Natural killer cell (primary cell): ENCODE measurements around the gene MRPL20. TPM values are rescaled to one million over a fixed set of nuclear protein-coding genes. Genes with fewer than 3 reads are reported as not detected.
"Not testable (repeated sequence)": the region's sequence is repeated elsewhere in the genome, so short reads cannot be mapped to it uniquely, and the experiment has no call there.

Experiments used
- ATAC-seq, 3 donors: fragments of 150-1000 bp in 2 of 3; fragments of 200-7000 bp in 1 of 3; cut with Tn5 transposase; 1 replicate in 1 of 3; 2 replicates in 2 of 3; pipeline ENCODE4 v1.10.0; 2021; ENCODE audit warnings: mild to moderate bottlenecking in 2 of 3, moderate library complexity in 2 of 3
- DNase-seq, 2 donors: peaks; one replicate each; pipeline versions ENCODE4 v3.0.0 to v3.0.0-alpha.2; 2013 to 2021; ENCODE audit warnings: mixed read lengths in 1 of 2
- H3K27ac ChIP-seq: one replicate; pipeline ENCODE4 v1.5.1; 2013; ENCODE audit warnings: mild to moderate bottlenecking, low read length
- H3K27me3 ChIP-seq: one replicate; pipeline ENCODE4 v1.6.1; 2013; ENCODE audit warnings: low read length; ENCODE audit not compliant: control insufficient read depth, insufficient read depth
- H3K36me3 ChIP-seq: one replicate; pipeline ENCODE4 v1.6.1; 2013; ENCODE audit warnings: low read length; ENCODE audit not compliant: control insufficient read depth, insufficient read depth
- H3K4me1 ChIP-seq: one replicate; pipeline ENCODE4 v1.6.1; 2013; ENCODE audit warnings: low read length; ENCODE audit not compliant: control insufficient read depth, insufficient read depth
- H3K4me3 ChIP-seq: one replicate; pipeline ENCODE4 v1.5.1; 2013; ENCODE audit warnings: low read length
- H3K9me3 ChIP-seq: one replicate; pipeline ENCODE4 v1.6.1; 2013; ENCODE audit warnings: low read length; ENCODE audit not compliant: control insufficient read depth, insufficient read depth
- H3K27ac Mint-ChIP-seq, 2 donors: one replicate each; pipeline ENCODE4 v1.8.0; 2022; ENCODE audit warnings: mild to moderate bottlenecking in 2 of 2, mixed read lengths in 2 of 2, moderate library complexity in 1 of 2
- H3K27me3 Mint-ChIP-seq, 2 donors: one replicate each; pipeline ENCODE4 v1.8.0; 2022; ENCODE audit warnings: low read depth in 2 of 2, mixed read lengths in 2 of 2
- H3K36me3 Mint-ChIP-seq: one replicate; pipeline ENCODE4 v1.8.0; 2022; ENCODE audit warnings: mixed read lengths
- H3K4me1 Mint-ChIP-seq, 2 donors: one replicate each; pipeline ENCODE4 v1.8.0; 2022; ENCODE audit warnings: mixed read lengths in 2 of 2
- H3K4me3 Mint-ChIP-seq: one replicate; pipeline ENCODE4 v1.8.0; 2022; ENCODE audit warnings: mild to moderate bottlenecking, moderate library complexity, mixed read lengths
- H3K9me3 Mint-ChIP-seq, 2 donors: one replicate each; pipeline ENCODE4 v1.8.0; 2022; ENCODE audit warnings: mixed read lengths in 2 of 2
- whole genome bisulfite sequencing: methylation state at CpG from one replicate; pipeline ENCODE4 v1.1.7; 2013; ENCODE audit warnings: missing lambda C conversion rate; ENCODE audit not compliant: insufficient coverage; 5-methylcytosine and 5-hydroxymethylcytosine counted together
- intact Hi-C: fragments of 100-400 bp; cut with micrococcal nuclease; formaldehyde crosslinking; loops from one replicate; pipeline ENCODE4 v1.14.2; 2022
- total RNA-seq, 4 donors: library from RNA; stranded (reverse); fragments of 120-200 nt in 1 of 4; gene quantifications; one replicate each; pipeline versions ENCODE4 v1.2.3 to v1.2.4, GENCODE V29; 2013 to 2022
- TF ChIP-seq, protein P1 (sequence below): fragments of 200-600 bp; IDR thresholded peaks from one replicate; pipeline ENCODE4 v1.8.0; 2022; ENCODE audit warnings: antibody characterized with exemption

MRPL20 gene
- total RNA-seq, 3 donors from 2014 or later (not counting 1 experiment from before 2014, with no cell fraction given): 90.9 to 111 (median 92.7) TPM

- 95% methylated on average over 16 of the region's 16 CpGs for WGBS
- no peak overlapping the region for H3K4me3 Mint-ChIP-seq
- DNase-seq (no peak), ATAC-seq (no peak)
- intact Hi-C loops: no loop called here
- H3K27ac Mint-ChIP-seq: no peak overlapping the region
- no peaks in the 10 kb centered on the region for H3K9me3 ChIP-seq
- no peaks in the 10 kb centered on the region for H3K27me3 ChIP-seq
- no peaks in the 10 kb centered on the region for H3K36me3 Mint-ChIP-seq
- H3K4me1 Mint-ChIP-seq: no peaks in the 10 kb centered on the region
- H3K27ac ChIP-seq: no peak overlapping the region
- H3K9me3 Mint-ChIP-seq: no peaks in the 10 kb centered on the region
- H3K36me3 ChIP-seq: no peaks in the 10 kb centered on the region
- H3K4me3 ChIP-seq: no peak overlapping the region
- peaks cover 0 to 5% of the 10 kb centered on the region in 2 donors for H3K27me3 Mint-ChIP-seq
- TF ChIP-seq, protein P1, sequence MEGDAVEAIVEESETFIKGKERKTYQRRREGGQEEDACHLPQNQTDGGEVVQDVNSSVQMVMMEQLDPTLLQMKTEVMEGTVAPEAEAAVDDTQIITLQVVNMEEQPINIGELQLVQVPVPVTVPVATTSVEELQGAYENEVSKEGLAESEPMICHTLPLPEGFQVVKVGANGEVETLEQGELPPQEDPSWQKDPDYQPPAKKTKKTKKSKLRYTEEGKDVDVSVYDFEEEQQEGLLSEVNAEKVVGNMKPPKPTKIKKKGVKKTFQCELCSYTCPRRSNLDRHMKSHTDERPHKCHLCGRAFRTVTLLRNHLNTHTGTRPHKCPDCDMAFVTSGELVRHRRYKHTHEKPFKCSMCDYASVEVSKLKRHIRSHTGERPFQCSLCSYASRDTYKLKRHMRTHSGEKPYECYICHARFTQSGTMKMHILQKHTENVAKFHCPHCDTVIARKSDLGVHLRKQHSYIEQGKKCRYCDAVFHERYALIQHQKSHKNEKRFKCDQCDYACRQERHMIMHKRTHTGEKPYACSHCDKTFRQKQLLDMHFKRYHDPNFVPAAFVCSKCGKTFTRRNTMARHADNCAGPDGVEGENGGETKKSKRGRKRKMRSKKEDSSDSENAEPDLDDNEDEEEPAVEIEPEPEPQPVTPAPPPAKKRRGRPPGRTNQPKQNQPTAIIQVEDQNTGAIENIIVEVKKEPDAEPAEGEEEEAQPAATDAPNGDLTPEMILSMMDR: no peak
- no peaks in the 10 kb centered on the region for H3K4me1 ChIP-seq
These were observed 45.8 kb upstream of the MRPL20 start for GRCh38 chr1:1452882-1453281.

DNA sequence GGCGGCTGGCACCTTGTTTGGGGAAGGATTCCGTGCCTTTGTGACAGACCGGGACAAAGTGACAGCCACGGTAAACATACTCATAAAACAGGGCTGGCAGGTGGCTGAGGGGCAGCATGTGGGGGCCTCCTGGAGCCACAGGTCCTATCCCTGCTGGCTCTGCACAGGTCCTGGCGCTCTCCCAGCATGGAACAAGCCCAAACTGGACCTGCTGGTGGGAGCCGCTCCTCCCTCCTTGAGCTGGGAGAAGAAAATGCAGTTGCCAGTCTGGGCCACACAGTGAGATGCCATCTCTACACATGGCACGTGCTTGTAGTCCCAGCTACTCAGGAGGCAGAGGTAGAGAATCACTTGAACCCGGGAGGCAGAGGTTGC, 45.3 kb upstream of the MRPL20 start:
- DNase-seq, H3K4me1 Mint-ChIP-seq, H3K4me3 Mint-ChIP-seq, H3K27ac Mint-ChIP-seq, ATAC-seq, H3K36me3 ChIP-seq, H3K27ac ChIP-seq, H3K36me3 Mint-ChIP-seq, H3K27me3 ChIP-seq, H3K9me3 ChIP-seq, H3K9me3 Mint-ChIP-seq, H3K4me3 ChIP-seq, H3K27me3 Mint-ChIP-seq, H3K4me1 ChIP-seq, intact Hi-C loops: not testable (repeated sequence)
- WGBS: 75% methylated on average over 8 of the region's 8 CpGs

DNA sequence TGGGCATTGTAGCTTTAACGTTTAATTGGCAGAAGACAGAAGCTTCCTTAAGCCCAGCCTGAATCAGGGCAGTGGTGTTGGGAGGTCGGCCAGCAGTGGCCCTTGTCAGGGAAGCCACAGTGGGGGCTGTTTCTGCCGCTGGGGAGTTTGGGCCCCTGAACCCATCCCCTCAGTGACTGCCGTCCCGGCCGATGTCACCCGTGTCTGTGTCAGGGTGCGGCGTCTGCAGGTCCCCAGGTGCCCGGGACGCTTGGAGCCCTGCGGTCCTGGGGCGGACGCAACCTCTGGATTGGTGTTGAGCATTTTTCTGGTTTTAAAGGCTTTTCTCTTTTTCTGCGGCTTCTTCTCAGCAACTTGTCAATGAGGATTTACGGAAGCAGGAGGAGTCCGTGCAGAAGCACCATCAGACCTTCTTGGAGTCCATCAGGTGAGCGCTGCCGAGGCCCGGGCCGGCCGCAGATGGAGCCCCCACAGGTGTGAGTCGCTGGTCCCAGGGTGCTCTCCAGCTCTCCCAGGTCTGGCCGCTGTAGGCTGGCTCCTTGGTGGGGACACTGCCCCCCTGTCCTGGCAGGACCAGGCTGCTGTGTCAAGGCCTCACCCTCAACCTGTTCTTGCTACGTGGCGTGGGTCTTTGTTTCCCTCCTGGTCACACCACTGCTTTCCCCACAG, 44.7 kb upstream of the MRPL20 start:
- TF ChIP-seq, protein P1: no peak
- no peak overlapping the region for H3K27ac Mint-ChIP-seq
- no peak overlapping the region for H3K4me3 Mint-ChIP-seq

GRCh38 chr1:1450616-1451015, 43.5 kb upstream of the MRPL20 start:
- H3K4me3 ChIP-seq, H3K9me3 Mint-ChIP-seq, DNase-seq, H3K27me3 ChIP-seq, H3K27ac ChIP-seq, H3K36me3 ChIP-seq, H3K9me3 ChIP-seq, H3K4me3 Mint-ChIP-seq, H3K27ac Mint-ChIP-seq, H3K4me1 Mint-ChIP-seq, H3K4me1 ChIP-seq, ATAC-seq, H3K27me3 Mint-ChIP-seq, intact Hi-C loops, H3K36me3 Mint-ChIP-seq: not testable (repeated sequence)
- WGBS: 87% methylated on average over 22 of the region's 22 CpGs

More for the DNA sequence above, 44.7 kb upstream of the MRPL20 start:
- Histone ChIP-seq H3K27ac (no peak overlapping the region), H3K4me1 (no peaks in the 10 kb centered on the region), H3K27me3 (no peaks in the 10 kb centered on the region), H3K9me3 (no peaks in the 10 kb centered on the region), H3K36me3 (no peaks in the 10 kb centered on the region), H3K4me3 (no peak overlapping the region)
- intact Hi-C loops: no loop called here
- ATAC-seq: no peak
- WGBS: 88% methylated on average over 26 of the region's 26 CpGs
- H3K27me3 Mint-ChIP-seq: peaks cover 0 to 5% of the 10 kb centered on the region in 2 donors
- H3K36me3 Mint-ChIP-seq: no peaks in the 10 kb centered on the region
- no peaks in the 10 kb centered on the region for H3K9me3 Mint-ChIP-seq
- no peaks in the 10 kb centered on the region for H3K4me1 Mint-ChIP-seq
- DNase-seq: no peak
